GM19455 (cell line): ENCODE data around the gene RHOH.

Source experiments
- ATAC-seq: cut with Tn5 transposase; IDR thresholded peaks from one replicate; pipeline ENCODE4 v1.9.1; 2021; ENCODE audit not compliant: unreplicated experiment

The RHOH gene

GRCh38 chr4:40204507-40205258 lies 7.9 kb downstream of the RHOH start:
- ATAC-seq: no peak

DNA sequence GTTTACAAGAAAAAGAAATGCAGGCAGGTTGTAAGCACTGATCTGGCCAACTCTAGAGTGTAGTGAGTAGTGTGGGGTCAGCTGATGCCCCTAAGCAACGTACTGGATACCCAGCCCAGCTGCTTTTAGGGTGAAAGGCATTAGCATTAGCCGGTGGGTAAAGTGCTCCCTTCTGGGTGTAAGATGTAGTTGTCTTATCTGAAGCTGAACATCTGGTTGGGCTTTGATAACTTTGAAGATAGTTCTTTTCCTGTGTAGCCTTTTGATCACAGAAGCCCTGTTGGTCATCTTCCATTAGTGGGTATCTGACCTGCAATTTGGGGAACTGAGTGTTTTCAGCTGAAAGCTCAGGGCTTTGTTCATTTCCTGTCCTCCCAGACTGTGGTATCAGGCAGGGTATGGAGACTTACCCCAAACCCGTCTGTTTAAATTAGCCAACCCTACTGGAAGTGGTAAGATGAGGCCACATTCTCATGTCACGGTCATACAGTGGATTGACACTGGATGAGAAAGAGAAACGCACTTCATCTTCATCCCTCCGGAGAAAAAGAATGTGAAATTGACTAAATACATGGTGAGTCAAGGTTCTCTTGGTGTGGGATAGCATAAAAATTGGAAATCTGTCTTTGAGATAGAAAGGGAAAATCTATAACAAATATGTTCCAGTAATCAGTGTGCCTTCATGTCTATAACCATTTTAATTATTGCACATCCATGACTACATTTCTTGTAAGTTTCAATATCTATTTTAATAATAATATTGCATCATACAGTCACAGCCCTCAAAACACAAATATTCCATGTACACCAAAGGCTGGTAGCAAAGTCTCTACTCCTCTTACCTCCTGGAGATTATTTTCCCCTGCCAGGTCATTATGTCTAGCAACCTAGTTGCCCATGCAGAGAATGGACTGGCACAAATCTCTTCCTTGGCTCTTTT lies 8.7 kb downstream of the RHOH start:
- peak; percentile 68 for ATAC-seq

GRCh38 chr4:40206426-40206825 lies 9.6 kb downstream of the RHOH start:
- ATAC-seq: no peak

- ATAC-seq: no peak
These were observed 12.6 kb downstream of the RHOH start for GRCh38 chr4:40209401-40209800.

GRCh38 chr4:40210776-40211175 lies 13.9 kb downstream of the RHOH start:
- ATAC-seq: no peak

DNA sequence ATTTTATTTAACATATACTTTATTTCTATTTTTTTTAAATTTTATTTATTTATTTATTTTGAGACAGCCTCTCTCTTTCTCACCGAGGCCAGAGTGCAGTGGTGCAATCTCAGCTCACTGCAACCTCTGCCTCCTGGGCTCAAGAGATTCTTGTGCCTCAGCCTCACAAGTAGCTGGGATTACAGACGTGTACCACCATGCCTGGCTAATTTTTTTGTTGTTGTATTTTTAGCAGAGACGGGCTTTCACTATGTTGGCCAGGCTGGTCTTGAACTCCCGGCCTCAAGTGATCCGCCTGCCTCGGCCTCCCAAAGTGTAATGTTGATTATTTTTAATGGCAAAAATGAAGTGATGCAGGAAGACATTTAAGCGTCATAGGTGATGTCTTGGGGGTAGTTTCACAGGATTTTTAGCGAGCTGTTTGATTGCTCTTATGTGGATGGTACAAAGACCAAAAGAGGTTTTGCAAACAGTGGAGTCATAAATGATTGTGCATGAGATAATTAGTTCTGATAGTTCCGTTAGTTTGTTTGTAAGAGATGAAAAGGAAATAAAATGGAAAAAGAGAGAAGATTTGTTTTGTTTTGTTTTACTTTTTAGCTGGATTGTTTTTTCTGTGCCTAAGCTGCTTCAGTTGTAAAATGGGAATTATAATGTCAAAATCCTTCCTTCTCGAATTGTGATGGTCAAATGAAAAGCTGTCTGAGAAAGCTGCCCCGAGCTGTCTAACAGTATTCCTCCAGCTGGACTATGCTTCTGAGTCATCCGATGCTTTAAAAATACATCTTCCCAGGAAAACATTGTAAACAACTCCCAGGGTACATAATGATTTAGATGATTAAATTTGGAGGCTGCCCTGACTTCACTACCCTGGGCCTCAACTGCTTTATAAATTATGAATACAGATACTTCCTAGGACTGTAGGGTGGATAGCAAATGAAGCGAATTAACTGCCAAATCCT lies 14.7 kb downstream of the RHOH start:
- ATAC-seq: no peak

- no peak for ATAC-seq
These were observed 16.1 kb downstream of the RHOH start for GRCh38 chr4:40212674-40213527.

- ATAC-seq: no peak
These were observed 17.2 kb downstream of the RHOH start for GRCh38 chr4:40214038-40214437.

GRCh38 chr4:40214661-40215418 lies 18.0 kb downstream of the RHOH start:
- ATAC-seq: no peak

GRCh38 chr4:40216622-40217366 lies 20.0 kb downstream of the RHOH start:
- no peak for ATAC-seq

DNA sequence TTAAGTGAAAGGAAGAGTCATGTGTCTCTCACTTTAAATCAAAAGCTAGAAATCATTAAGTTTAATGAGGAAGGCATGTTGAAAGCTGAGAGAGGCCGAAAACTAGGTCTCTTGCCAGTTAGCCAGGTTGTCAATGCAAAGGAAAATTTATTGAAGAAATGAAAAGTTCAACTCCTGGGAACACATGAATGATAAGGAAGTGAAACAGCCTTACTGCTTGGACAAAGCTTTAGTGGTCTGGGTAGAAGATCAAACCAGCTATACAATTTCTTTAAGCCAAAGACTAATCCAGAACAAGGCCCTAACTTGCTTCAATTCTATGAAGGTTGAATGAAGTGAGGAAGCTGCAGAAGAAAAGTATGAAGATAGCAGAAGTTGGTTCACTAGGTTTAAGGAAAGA lies 24.9 kb downstream of the RHOH start:
- no peak for ATAC-seq

GRCh38 chr4:40223343-40223742 lies 26.5 kb downstream of the RHOH start:
- no peak for ATAC-seq

DNA sequence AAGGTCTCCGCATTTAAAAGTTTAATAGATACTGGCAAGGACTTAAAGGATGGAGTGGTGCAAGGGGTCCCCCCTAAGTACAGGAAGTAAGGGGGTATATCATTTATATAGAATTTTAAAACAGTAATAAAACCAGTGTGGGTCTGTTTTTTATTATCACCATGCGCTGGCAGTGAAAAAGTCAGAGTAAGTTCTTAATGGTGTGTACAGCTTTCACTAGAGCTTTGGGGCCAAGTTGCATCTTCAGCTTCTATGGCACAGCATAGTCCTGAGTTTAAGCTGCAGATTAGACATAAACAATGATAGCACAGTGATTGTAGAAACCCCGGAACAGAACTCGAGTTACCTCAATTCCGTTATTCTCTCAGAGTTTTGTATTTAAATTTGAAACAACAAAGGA lies 27.6 kb downstream of the RHOH start:
- ATAC-seq: no peak

DNA sequence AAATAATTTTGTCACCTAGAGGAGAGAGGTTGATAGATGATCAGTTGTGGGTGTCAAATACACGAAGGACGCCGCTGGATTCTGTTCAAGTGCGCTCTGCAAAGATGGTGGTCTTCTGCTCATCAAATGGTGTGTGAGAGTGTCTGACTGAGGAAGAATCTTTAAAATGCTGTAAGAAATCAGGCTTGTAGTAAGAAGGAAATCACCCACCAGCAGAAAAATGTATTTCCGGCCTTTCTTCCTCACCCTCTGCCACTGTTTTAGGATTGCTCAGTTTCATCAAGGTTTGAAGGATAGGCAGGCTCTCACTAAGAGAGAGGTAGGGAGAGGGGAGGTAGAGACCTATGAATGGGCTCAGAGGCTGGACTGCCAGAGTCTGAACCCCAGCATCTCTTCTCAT lies 28.7 kb downstream of the RHOH start:
- ATAC-seq: no peak

DNA sequence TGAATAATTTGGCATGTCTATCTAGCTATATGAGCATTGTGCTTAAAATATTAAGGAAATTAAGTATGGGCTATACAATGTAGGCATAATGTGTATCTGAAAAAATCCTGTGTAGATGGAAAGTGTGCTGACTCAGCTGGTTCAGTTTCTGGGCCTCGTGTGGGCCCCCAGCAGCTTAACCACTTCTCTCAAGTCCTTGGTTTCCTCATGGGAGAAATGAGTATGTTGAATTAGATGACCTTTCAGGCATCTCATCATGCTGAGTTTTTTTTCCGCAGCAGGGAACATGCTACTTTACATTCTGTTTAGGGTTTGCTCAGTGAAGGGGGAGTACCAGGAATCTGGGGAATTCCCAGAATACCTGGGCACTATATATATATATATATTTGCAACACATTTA lies 30.5 kb downstream of the RHOH start:
- ATAC-seq: peak; percentile 50

DNA sequence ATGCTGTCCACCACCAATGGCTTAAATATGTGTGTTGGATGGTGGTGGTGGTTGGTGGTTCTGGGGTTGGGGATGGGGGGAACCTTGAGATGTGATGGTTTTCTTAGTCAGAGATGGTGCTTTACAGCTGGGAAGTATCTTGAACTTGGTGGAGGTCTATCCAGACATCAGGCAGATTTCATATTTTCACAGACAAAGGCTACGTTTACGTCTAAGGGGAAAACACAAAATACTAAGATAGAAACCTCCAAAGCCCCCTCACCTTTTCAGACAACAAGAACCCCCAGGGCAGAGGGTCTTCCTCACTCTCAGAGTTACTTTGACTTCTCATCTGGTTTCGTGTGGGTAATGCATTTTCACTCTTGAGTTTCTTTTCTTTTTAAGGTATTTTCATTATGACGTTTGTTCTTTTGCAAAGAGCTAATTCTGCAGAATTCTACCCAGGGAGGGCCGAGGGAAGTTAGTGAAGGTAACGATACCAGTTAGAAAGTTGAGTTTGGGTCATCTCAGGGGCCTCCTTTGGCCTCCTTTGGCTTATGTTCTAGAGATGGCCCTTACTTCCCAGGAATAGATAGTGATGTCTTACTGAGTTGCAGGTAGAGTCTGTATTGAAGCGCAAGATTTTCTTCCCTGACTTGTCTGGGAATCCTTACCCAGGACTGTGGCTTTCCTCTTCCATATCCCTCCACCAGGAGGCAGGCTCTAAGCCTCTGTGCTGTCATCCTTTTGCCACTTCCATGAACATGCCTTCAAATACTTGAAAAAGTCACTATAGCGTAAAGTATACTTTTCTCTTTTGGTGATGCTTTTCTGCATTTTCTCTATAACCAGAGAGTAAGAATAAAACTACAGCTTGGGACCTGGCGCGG lies 31.9 kb downstream of the RHOH start:
- peak; percentile 47 for ATAC-seq

GRCh38 chr4:40231316-40231863 lies 34.6 kb downstream of the RHOH start:
- no peak for ATAC-seq
